ENCODE measurements around the gene ANO2.
"Not testable (repeated sequence)": the region's sequence is repeated elsewhere in the genome, so short reads cannot be mapped to it uniquely, and the experiment has no call there.

The ANO2 gene

GRCh38 chr12:5887819-5888218 lies 57.2 kb downstream of the ANO2 start:
- DNase-seq (ENCODE audit: low read depth in 2 of 2), result not testable (repeated sequence)

- DNase-seq (ENCODE audit: low read depth in 2 of 2), result no peak
Observed at GRCh38 chr12:5884866-5885265, 60.2 kb downstream of the ANO2 start.

GRCh38 chr12:5884285-5884684 lies 60.8 kb downstream of the ANO2 start:
- DNase-seq (ENCODE audit: low read depth in 2 of 2), result no peak

- no peak for DNase-seq (ENCODE audit: low read depth in 2 of 2)
Observed at GRCh38 chr12:5882511-5883190, 62.4 kb downstream of the ANO2 start.

GRCh38 chr12:5881666-5882065 lies 63.4 kb downstream of the ANO2 start:
- DNase-seq (ENCODE audit: low read depth in 2 of 2), result no peak

GRCh38 chr12:5881101-5881606 lies 63.9 kb downstream of the ANO2 start:
- DNase-seq (ENCODE audit: low read depth in 2 of 2), result no peak

GRCh38 chr12:5875851-5876250 lies 69.2 kb downstream of the ANO2 start:
- no peak for DNase-seq (ENCODE audit: low read depth in 2 of 2)

- no peak for DNase-seq (ENCODE audit: low read depth in 2 of 2)
Observed at GRCh38 chr12:5874514-5874913, 70.5 kb downstream of the ANO2 start.

- DNase-seq (ENCODE audit: low read depth in 2 of 2), result no peak
Observed at GRCh38 chr12:5873281-5873919, 71.7 kb downstream of the ANO2 start.

GRCh38 chr12:5872745-5873144 lies 72.3 kb downstream of the ANO2 start:
- DNase-seq (ENCODE audit: low read depth in 2 of 2), result no peak

- no peak for DNase-seq (ENCODE audit: low read depth in 2 of 2)
Observed at GRCh38 chr12:5871741-5872140, 73.3 kb downstream of the ANO2 start.

GRCh38 chr12:5870183-5870582 lies 74.9 kb downstream of the ANO2 start:
- no peak for DNase-seq (ENCODE audit: low read depth in 2 of 2)

GRCh38 chr12:5868625-5869295 lies 76.3 kb downstream of the ANO2 start:
- DNase-seq (ENCODE audit: low read depth in 2 of 2), result no peak

GRCh38 chr12:5865397-5865796 lies 79.7 kb downstream of the ANO2 start:
- DNase-seq (ENCODE audit: low read depth in 2 of 2), result no peak

- DNase-seq (ENCODE audit: low read depth in 2 of 2), result no peak
Observed at GRCh38 chr12:5864972-5865371, 80.1 kb downstream of the ANO2 start.

- DNase-seq (ENCODE audit: low read depth in 2 of 2), result no peak
Observed at GRCh38 chr12:5864301-5864700, 80.8 kb downstream of the ANO2 start.

- DNase-seq (ENCODE audit: low read depth in 2 of 2), result no peak
Observed at GRCh38 chr12:5861416-5861815, 83.6 kb downstream of the ANO2 start.

GRCh38 chr12:5856692-5857091 lies 88.4 kb downstream of the ANO2 start:
- no peak for DNase-seq (ENCODE audit: low read depth in 2 of 2)

GRCh38 chr12:5846950-5847349 lies 98.1 kb downstream of the ANO2 start:
- no peak for DNase-seq (ENCODE audit: low read depth in 2 of 2)

GRCh38 chr12:5840944-5841343 lies 104.1 kb downstream of the ANO2 start:
- DNase-seq (ENCODE audit: low read depth in 2 of 2), result no peak

- DNase-seq (ENCODE audit: low read depth in 2 of 2), result no peak
Observed at GRCh38 chr12:5830111-5830510, 114.9 kb downstream of the ANO2 start.

- DNase-seq (ENCODE audit: low read depth in 2 of 2), result no peak
Observed at GRCh38 chr12:5827591-5827990, 117.5 kb downstream of the ANO2 start.

GRCh38 chr12:5825761-5826160 lies 119.3 kb downstream of the ANO2 start:
- DNase-seq (ENCODE audit: low read depth in 2 of 2), result not testable (repeated sequence)

All from stimulated activated CD4-positive, alpha-beta T cell treated with anti-CD3 and anti-CD28 coated beads, Interleukin-4, amount 100 ng/mL, for 48 hours (primary cell).